SH-SY5Y (cell line): ENCODE measurements around the gene NOTUM.

Experiments
- GATA2 ChIP-seq: IDR thresholded peaks from 2 replicates; pipeline ENCODE4 v1.6.1; 2011; ENCODE audit warnings: mild to moderate bottlenecking, low read depth, low read length
- GATA3 ChIP-seq: IDR thresholded peaks from 2 replicates; pipeline ENCODE4 v1.6.1; 2011; ENCODE audit warnings: low read depth, mild to moderate bottlenecking, low read length, moderate library complexity

GRCh38 chr17:82008941-82009405 is 48.0 kb upstream of the NOTUM start:
- TF ChIP-seq GATA3 (no peak), GATA2 (no peak)
